OCI-M1 (cell line): Measurements from ENCODE around the gene DAZ4.
"Not testable (repeated sequence)": the region's sequence is repeated elsewhere in the genome, so short reads cannot be mapped to it uniquely, and the experiment has no call there.

Source experiments
- DNase-seq: peaks from one replicate; lab custom pipeline; 2025; lab: John Stamatoyannopoulos, UW

Gene DAZ4

DNA sequence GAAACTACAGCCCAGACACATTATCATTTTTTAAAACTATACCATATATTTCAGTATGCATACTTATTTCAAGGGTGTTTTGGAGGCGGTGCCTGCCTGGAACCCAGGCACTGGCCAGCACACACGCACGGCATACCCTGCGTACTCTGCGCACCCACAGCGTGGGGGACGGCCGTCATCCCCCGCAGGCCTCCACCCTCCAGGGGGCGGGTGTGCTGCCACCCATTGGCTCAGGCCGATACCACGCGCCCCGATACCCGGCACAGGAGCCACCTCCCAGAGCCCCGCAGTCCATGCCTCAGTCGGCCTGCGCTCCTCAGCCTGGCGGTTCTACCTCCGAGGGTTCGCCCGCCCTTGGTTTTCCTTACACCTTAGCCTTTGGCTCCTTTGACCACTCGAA, at the start of gene DAZ4:
TSS of gene DAZ4 (plus strand) at position 301 of the 400 bp plus-strand sequence. CDS start 208 bp downstream, outside the sequence.
- not testable (repeated sequence) for DNase-seq

- not testable (repeated sequence) for DNase-seq
These were observed 20.4 kb upstream of the DAZ4 start, which contains the start of gene DAZ3 for GRCh38 chrY:24813293-24813692. DAZ3 (minus strand) TSS chrY:24813393; CDS start chrY:24813185, 208 bp downstream.

GRCh38 chrY:24821836-24822235, 11.9 kb upstream of the DAZ4 start:
- not testable (repeated sequence) for DNase-seq

DNA sequence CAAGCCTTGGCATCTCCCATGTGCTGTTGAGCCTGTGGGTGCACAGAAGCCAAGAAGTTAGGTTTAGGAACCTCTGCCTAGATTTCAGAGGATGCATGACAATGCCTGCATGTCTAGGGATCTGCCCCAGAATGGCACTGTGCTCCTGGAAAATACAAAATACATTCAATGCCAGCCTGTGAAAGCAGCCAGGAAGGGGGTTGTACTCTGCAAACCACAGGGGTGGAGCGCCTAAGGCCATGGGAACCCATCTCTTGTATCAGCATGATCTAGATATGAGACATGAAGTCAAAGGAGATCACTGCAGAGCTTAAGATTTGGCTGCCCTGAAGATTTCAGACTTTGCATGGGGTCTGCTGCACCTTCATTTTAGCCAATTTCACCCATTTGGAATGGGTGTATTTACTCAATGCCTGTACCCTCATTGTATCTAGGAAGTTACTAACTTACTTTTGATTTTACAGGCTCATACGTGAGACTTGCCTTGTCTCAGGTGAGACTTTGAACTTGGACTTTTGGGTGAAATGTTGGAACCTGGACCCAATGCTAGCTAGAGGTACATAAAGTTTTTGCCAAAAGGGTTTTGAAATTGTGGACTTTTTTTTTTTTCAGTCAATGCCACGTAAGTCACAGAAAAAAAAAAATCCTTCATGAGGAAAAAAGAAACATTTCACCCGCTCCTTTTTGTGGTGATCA, 9.4 kb upstream of the DAZ4 start:
- not testable (repeated sequence) for DNase-seq

- not testable (repeated sequence) for DNase-seq
These were observed 8.7 kb upstream of the DAZ4 start for GRCh38 chrY:24825069-24825468.
